HG02981 (cell line): ENCODE data around the gene KBTBD3.
"Not testable (repeated sequence)": the region's sequence is repeated elsewhere in the genome, so short reads cannot be mapped to it uniquely, and the experiment has no call there.

ENCODE experiments used
- ATAC-seq: cut with Tn5 transposase; IDR thresholded peaks from one replicate; pipeline ENCODE4 v1.9.1; 2021; ENCODE audit warnings: mild to moderate bottlenecking, moderate library complexity; ENCODE audit not compliant: unreplicated experiment

The KBTBD3 gene

GRCh38 chr11:106061954-106062949 lies 14.9 kb downstream of the KBTBD3 start:
- no peak for ATAC-seq

- no peak for ATAC-seq
Measured at GRCh38 chr11:106061249-106061784, 15.8 kb downstream of the KBTBD3 start.

GRCh38 chr11:106059617-106060016 lies 17.5 kb downstream of the KBTBD3 start:
- ATAC-seq, result no peak

- not testable (repeated sequence) for ATAC-seq
Measured at GRCh38 chr11:106058377-106058776, 18.8 kb downstream of the KBTBD3 start.

- no peak for ATAC-seq
Measured at GRCh38 chr11:106051103-106051502, 26.0 kb downstream of the KBTBD3 start.

- ATAC-seq, result no peak
Measured at GRCh38 chr11:106049727-106050476, 27.2 kb downstream of the KBTBD3 start.

GRCh38 chr11:106047631-106048030 lies 29.5 kb downstream of the KBTBD3 start:
- ATAC-seq, result no peak

GRCh38 chr11:106043540-106043939 lies 33.6 kb downstream of the KBTBD3 start:
- ATAC-seq, result no peak

GRCh38 chr11:106032861-106033260 lies 44.3 kb downstream of the KBTBD3 start:
- no peak for ATAC-seq

GRCh38 chr11:106031936-106032335 lies 45.2 kb downstream of the KBTBD3 start:
- no peak for ATAC-seq

GRCh38 chr11:106031202-106031810 lies 45.8 kb downstream of the KBTBD3 start:
- ATAC-seq, result no peak

- no peak for ATAC-seq
Measured at GRCh38 chr11:106030609-106031008, 46.5 kb downstream of the KBTBD3 start.

- ATAC-seq, result no peak
Measured at GRCh38 chr11:106022795-106023275, 54.3 kb downstream of the KBTBD3 start.

GRCh38 chr11:106021967-106022794 lies 55.0 kb downstream of the KBTBD3 start, which contains the start of gene MSANTD4:
MSANTD4 (minus strand) TSS chr11:106022240; CDS start chr11:106010917, 11,323 bp downstream.
- ATAC-seq, result peak; percentile 97

GRCh38 chr11:106021181-106021966 lies 55.8 kb downstream of the KBTBD3 start:
- ATAC-seq, result peak; percentile 5

- ATAC-seq, result no peak
Measured at GRCh38 chr11:106017093-106017492, 60.1 kb downstream of the KBTBD3 start.

GRCh38 chr11:106015066-106015465 lies 62.1 kb downstream of the KBTBD3 start:
- ATAC-seq, result no peak

GRCh38 chr11:106014620-106015019 lies 62.5 kb downstream of the KBTBD3 start:
- no peak for ATAC-seq

- ATAC-seq, result no peak
Measured at GRCh38 chr11:106014035-106014434, 63.1 kb downstream of the KBTBD3 start.
